NCI-H187 (cell line): ENCODE measurements around the gene DOK5.
A peak's percentile ranks its signal among the peaks of the same experiment; 100 is the strongest.
"Not testable (repeated sequence)": the region's sequence is repeated elsewhere in the genome, so short reads cannot be mapped to it uniquely, and the experiment has no call there.

Source experiments
- DNase-seq, 2 experiments: peaks; one replicate each; lab custom pipeline; 2025; lab: John Stamatoyannopoulos, UW

Gene DOK5

GRCh38 chr20:54475334-54476168, at the start of gene DOK5:
TSS of gene DOK5 (plus strand) at chr20:54475593. CDS start at chr20:54475947, 354 bp downstream.
- no peak for DNase-seq

GRCh38 chr20:54429364-54429763, 46.0 kb upstream of the DOK5 start:
- DNase-seq: no peak

GRCh38 chr20:54431156-54431944, 44.0 kb upstream of the DOK5 start:
- no peak for DNase-seq

GRCh38 chr20:54432966-54433365, 42.4 kb upstream of the DOK5 start:
- no peak for DNase-seq

- DNase-seq: peak in 1 of 2 experiments; percentile 17
These were observed 41.8 kb upstream of the DOK5 start for GRCh38 chr20:54433636-54434035.

- DNase-seq: no peak
These were observed 41.2 kb upstream of the DOK5 start for GRCh38 chr20:54434196-54434595.

- peak; percentile 29 to 34 for DNase-seq
These were observed 40.4 kb upstream of the DOK5 start for GRCh38 chr20:54435015-54435414.

GRCh38 chr20:54436410-54436809, 39.0 kb upstream of the DOK5 start:
- not testable (repeated sequence) for DNase-seq

- DNase-seq: no peak
These were observed 37.2 kb upstream of the DOK5 start for GRCh38 chr20:54438166-54438565.

GRCh38 chr20:54450207-54450606, 25.2 kb upstream of the DOK5 start:
- no peak for DNase-seq

- no peak for DNase-seq
These were observed 24.2 kb upstream of the DOK5 start for GRCh38 chr20:54451171-54451570.

GRCh38 chr20:54452277-54452676, 23.1 kb upstream of the DOK5 start:
- no peak for DNase-seq

- DNase-seq: no peak
These were observed 20.4 kb upstream of the DOK5 start for GRCh38 chr20:54454982-54455381.

- no peak for DNase-seq
These were observed 19.0 kb upstream of the DOK5 start for GRCh38 chr20:54456423-54456822.

GRCh38 chr20:54456961-54457360, 18.4 kb upstream of the DOK5 start:
- DNase-seq: no peak

- no peak for DNase-seq
These were observed 17.2 kb upstream of the DOK5 start for GRCh38 chr20:54458219-54458618.

GRCh38 chr20:54459279-54459678, 16.1 kb upstream of the DOK5 start:
- DNase-seq: no peak

- no peak for DNase-seq
These were observed 11.4 kb upstream of the DOK5 start for GRCh38 chr20:54464003-54464402.

GRCh38 chr20:54466127-54466526, 9.3 kb upstream of the DOK5 start:
- no peak for DNase-seq

GRCh38 chr20:54467622-54468021, 7.8 kb upstream of the DOK5 start:
- no peak for DNase-seq

- DNase-seq: no peak
These were observed 7.3 kb upstream of the DOK5 start for GRCh38 chr20:54468082-54468481.

- no peak for DNase-seq
These were observed 6.1 kb upstream of the DOK5 start for GRCh38 chr20:54469293-54469692.

GRCh38 chr20:54469952-54470351, 5.4 kb upstream of the DOK5 start:
- no peak for DNase-seq
